ENCODE measurements around the gene PEX5L.

Gene PEX5L

DNA sequence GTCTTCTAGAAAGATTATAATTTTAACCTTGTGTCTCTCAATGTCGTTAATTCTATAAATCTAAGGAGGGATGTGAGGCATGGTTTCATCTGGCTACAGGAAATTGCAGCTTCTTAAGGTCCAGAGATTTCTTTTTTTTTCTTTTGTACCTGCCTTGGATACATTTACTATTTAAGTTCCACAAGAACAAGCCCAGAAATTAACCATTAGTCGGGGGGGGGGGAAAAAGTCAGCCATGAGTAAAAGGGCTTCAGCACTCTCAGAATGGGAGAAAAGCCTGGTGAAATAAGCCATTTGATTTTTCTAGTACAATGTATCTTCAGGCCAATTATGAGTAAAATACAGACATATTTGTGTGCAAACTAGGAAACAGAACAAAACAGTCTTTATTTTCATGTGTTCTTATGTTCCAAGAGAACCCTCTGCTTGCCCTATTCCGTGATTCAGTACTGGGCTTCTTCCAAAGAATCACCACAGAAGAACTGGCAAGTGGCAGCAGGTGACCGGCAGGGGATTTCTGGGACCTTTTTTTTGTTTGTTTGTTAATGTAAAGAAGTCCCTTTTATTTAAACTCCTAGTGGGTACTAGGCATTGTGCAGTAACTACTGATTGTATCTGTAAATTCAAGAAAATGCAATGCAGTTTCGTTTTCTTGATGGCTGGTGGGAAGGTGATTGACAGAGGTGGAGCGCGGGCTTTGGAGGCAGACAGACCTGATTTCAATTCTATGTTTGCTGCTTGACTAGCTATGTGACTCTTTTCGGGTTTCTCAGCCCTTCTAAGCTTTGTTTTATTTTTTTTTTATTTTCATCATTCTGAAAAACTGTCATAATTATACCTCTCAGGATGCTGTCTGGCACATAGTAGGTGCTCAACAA, 82.5 kb downstream of the PEX5L start:
- no peak for DNase-seq

DNA sequence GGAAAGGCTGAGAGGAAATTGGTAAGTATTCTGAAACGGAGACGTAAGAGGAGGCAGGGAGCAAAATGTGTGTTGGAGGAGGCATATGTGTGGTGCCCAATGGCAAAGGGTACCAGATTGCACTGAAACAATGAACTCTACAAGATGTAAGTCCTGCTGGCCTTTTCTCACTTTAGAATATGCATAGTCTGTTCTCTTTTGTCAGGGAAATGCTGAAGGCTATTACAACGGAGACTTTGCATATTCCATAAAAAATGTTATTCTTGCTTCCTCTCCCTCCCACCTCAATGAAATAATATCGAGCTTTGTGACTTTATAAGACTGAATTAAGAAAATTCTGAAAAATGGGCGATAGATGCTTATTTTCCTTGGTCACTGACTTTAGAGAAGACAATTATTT, 85.9 kb downstream of the PEX5L start:
- no peak for DNase-seq

DNA sequence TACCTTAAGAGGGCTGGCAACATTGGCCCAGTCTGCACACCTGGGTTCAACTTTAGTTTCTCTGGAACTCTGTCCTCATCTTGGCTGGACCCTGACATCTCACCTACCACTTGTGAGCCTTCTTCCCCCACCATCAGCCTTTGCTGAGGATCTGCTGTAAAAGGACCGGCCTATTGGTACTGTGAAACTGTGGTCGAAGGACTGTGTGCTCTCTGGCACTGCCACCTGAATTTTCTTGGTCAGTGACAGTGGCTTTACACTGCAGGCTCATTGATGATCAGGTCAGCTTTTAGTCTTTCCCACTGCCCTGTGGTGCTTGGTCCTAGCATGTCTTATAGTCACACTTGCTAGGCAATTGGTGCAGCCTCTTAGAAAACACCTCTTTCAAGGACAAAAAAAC, 86.9 kb downstream of the PEX5L start:
- no peak for DNase-seq

DNA sequence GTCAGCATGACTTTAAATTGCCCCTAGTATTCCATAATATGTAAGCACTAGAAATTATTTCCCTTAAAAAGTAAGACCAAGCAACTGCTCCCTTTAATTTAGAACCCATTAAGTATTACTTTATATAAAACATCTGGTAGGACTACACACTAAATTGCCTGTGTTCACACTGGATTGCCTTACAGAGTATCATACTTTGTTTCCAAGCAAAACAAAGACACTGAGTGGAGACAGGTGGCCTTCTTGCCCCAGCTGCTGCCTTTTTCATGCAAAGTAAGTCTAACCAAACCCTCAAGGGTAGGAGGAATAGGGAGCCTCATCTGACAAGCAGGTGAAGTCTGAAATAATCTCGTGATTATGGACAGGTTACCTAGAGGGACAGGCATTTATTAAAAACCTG, 87.3 kb downstream of the PEX5L start:
- no peak for DNase-seq

DNA sequence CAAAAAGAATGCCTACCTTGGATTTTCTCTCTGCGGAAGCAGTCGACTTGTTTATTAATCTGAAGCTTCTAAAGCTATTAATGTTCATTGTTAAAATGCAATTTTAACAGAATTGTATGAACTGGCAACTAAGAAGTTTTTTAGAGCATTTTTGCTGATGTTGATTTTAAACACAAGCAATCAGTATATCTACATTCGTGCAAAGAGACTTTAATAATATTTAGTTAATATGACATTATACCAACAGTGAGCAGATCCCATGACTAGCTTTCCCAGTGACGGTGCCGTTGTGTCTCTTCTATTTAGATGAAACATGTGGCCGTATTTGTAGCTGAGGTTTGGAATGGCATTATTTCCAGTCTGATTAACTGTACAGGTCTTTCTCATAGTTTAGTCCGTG, 88.0 kb downstream of the PEX5L start:
- DNase-seq: no peak

DNA sequence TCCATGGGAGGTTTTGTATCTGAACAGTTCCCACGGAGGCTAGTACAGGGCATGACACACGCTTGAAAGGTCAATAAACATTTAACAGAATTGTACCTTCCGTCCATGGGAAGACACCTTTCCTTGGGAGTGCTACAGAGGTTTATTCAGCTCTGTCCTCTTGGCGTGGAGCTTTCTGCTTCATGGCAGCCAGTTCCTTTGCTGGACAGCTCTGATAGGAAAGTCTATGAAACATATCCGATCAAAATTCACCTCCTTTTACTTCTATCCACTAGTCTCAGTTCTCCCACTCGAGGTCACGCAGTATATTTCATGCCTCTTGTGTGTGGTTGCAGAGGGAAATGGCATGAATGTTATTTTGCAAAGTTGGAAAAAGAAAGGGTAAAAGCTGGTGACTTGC, 91.2 kb downstream of the PEX5L start:
- DNase-seq: no peak

DNA sequence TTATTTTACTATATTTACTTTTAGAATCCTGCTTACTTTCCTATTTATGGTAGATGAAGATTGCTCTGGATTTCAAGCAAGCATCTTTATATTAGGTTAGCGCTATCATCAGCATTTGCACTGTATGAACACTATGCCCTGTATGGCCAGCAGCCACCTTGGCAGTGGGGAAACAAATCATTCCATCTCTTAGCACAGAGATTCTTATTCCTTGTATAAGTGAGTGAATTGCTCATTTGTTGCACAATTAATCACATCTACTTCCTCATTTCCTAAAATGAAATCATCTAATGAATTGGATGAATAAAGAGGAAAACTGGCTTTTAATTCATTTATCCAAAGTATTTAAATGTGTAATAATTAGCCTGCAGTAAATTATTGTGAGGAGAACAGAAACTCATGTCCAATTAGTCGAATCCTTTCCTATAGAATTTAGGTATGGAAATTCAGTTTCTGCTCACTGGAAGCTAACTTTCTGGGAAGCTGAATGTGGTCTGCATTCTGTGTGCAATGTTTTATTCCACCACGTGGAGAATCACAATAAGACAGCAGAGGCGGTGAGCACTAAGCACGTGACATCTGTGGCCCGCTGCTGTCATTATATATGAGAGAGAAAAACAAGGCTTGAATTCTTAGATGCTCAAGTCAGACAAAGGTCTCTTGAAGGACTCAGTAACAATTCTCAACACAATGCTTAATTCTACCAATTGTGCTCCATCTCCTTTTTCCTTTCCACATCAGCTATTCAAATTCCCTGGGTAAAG, 93.4 kb downstream of the PEX5L start:
- DNase-seq: no peak

DNA sequence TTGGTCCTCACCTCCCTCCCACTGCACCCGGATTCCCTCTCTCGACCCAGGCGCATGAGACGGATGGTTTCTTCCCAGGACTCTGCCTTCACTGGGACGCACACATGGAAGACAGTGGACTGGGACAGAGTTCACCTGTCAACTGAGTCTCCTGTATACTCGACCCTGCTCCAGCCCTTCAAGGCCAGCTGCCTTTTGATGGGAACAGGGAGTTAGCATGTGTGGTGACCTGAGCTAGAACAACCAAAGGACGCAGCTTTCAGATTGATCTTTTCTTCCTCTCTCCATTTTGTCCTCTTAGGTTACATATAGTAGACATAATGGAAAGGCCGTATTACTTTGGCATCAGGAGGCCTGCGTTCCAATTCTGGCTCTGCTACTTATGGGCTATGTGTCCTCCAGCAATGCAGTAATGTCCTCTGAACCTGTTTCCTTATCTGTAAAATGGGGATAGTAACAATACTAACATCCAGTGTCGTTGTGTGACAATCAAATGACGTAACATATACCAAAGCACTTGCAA, 94.1 kb downstream of the PEX5L start:
- DNase-seq: no peak

DNA sequence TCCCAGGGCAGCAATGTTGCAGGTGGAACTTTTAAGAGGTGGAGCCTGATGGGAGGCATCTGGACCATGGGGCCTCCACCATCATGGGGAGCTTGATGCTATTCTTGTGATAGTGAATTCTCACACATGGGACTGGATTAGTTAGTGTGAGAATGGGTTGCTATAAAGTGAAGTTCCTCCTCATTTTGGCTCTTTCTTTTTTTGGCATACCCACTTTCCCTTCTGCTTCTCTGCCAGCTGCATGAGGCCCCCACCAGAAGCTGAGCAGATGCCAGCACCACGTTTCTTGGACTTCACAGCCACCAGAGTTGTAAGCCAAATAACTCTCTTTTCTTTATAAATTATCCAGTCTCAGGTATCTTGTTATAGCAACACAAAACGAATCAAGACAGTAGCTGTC, 101.0 kb downstream of the PEX5L start:
- DNase-seq: no peak

DNA sequence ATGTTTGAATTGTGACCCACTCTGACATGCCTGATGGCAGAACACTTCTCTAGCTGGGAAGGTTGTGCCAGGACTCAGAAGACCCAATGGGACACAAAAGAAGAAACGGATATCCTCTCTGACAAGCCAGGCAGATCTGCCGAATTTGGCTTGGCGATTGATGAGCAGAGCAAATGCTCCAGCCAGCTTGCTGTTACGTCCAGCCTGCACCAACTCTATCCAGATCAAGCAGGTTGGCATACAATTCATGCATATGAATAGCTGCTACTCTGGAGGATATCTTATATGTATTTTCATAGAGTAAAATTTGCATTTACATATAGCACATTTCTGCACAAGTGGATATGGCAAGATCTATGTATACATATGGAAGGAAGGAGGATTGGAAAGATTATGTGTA, 102.8 kb downstream of the PEX5L start:
- no peak for DNase-seq

DNA sequence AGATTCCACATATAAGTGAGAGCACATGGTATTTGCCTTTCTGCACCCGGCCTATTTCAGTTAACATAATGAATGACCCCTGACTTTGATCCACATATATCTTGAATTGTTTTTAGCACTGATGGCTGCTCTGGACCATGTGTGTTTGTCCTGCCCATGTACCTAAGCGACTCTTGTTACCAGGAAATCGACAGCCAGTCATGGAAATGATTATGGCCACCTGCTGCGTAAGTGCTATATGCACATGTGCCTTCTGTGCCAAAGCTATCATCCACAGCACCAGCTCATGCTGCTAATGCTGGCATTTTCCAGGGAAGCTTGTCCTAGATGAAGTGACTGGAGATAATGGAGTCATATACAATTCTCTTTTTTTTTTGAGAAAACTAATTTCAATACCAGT, 103.7 kb downstream of the PEX5L start:
- DNase-seq: no peak

DNA sequence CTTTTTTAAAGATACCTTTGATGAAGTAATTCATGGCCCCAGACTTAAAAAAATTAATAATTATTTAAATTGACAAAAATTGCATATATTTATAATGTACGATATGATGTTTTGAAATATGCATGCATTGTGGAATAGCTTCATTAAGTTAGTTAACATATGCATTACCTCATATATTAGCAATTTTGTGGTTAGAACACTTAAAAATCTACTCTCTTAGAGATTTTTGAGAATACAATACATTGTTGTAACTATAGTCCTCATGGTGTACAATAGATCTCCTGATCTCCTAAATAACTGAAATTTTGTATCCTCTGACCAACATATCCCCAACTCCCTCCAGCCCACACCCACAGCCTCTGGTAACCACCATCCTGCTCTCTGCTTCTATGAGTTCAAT, 104.1 kb downstream of the PEX5L start:
- no peak for DNase-seq

DNA sequence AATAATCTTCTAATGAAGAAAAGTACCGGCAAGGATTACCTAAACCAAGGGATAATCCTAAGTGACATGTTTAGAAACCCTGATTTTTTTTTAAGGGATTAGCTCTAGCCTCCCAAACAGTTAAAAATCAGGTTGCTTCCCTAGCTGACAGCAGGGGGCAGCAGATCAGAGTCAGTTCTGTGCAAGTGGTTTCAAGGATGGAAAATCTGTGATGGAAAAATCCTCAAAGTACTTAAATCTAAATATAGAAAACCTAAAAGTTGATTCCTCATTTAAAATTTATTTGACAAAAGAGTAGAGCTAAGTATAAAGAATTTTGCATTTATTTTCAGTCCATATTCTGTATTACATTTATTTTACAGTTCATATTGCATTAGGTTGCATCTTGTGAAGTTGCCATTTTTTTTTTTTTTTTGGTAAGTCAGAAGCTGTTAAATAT, 107.6 kb downstream of the PEX5L start:
- no peak for DNase-seq

DNA sequence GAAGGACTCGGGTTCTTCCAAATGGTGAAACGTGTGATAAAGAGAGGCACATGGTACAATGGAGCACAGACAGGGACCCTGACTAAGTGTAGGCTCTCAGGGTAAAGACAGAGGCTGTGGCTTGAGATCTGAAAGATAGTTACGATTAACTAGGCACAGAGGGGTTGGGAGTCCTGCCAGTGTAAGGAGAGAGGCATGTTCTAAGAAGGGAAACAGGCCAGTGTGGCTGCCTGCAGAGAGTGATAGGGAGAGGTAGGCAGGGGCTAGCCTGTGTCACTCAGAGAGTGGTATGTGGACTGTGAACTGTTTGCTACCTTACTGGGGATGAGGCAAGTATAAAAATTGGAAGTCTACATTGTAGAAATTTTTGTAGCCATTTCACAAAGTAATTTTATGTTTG, 109.5 kb downstream of the PEX5L start:
- no peak for DNase-seq

DNA sequence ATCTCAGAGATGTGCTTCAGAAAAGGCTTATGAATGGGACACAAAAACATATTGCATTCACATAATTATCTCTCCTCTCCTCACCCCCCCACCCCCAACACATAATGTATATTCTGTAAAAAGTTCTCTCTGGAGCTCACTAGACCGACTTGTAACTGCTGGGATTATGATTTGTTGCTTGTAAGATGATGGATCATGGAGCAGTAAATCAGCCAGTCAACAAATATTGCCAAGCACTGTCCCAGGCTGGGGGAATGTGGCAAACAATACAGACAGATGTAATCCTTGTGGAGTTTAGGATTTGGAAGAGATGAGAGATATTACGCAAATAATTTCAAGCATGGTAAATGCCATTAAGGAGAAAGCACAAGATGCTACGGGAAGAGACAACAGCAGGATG, 114.8 kb downstream of the PEX5L start:
- DNase-seq: no peak

DNA sequence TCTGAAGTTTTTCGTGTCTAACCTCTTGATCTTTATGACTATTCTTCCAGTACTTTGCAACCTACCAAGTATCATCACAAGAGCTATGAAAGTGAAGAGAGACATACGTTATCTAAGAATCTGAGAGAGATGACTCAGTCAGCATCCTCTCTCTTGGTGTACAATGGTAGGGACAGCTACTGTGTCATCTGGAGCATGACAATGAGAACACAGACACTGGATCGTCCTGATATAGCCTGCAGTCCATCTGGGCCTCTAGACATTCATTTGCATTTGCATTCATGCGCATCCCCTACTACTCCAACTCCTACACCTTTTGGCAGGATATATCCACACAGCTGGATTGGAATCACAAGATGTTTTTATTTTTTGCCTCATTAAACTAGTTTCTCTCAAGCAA, 115.2 kb downstream of the PEX5L start:
- DNase-seq: no peak

DNA sequence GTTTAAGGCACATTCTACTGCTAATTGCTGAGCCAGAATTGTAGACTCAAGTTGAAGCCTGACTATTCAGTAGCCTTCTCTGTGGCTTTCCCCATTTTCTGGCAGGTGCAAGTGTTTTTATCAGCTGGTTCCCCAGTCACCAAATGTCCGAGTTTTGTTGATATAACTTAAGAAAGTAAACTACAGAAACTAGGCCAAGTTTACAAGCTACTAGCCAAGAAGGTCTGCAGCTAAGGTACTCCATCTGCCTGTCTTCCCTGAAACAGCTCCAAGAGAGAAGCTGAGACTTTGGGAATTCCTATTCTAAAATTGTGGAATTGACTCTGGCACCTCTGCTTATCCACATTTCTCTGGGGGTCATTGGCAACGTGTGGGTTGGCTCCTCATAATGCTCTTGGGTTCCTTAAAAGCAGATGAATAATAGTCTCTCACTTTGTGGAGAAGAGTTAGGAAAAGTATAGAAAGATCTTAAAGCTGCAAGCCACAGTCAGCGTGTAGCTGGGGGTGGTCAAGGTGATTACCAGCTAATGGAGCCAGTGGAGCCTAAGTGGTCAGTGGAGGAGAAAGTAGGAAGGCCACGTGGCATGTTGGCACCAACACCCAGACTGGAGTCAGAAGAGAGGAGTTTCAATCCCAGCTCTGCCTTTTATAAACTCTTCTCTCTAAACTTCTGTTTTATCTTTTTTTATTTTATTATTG, 128.8 kb downstream of the PEX5L start:
- DNase-seq: no peak

DNA sequence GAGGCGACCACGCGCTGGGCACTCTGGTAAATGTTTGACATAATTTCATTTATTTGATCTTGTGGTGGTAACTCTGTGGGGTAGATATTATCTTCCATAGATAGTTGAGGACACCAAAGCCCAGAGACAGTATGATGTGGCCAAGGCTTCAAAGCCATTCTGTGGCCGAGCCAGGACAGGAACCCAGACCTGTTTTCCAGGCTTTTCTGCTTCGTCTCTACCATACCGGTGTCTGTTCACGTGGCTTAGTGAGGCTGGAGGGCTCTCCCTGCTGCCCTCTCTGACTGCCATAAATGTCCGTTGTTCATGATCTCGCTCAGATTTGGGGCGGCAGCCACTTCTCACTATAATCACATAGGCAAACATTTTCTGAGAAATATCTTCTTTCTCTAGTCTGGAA, 134.7 kb downstream of the PEX5L start:
- DNase-seq: no peak

DNA sequence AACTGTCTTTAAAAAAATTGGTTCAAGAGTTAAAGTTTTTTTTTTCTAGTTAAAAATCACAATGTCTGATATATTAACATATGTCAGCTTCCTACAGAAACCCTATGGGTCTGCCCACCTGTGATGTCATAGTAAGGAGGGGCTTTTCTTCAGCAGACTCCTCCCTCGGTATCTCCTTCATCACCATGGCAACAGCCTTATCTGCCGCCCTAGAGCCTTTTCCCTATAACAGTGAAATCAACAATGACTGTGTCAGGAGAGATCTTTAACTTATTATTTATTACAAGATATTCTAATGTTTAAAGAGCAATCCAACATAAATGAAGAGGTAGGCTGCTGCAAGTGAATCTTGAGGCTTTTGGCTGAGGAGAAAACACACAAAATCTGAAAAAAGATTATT, 138.7 kb downstream of the PEX5L start:
- peak; percentile 8 for DNase-seq

DNA sequence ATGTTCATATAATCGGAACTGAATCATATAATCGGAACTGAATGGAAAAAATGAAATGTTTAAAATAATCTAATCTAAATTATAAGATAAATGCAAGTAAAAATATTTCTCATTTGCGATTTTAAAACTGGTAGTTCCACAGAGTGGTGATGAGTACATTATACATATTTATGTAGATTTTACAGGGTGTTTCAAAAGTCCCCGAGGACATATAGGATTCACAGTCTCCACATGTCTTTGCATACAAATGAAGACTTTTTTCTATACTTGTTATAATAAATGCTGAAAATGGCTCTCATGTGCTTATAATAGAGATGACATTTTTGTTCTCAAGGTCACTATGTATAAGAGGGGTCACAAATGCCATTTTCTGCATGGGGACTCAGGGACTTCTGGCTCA, 139.5 kb downstream of the PEX5L start:
- DNase-seq: no peak

DNA sequence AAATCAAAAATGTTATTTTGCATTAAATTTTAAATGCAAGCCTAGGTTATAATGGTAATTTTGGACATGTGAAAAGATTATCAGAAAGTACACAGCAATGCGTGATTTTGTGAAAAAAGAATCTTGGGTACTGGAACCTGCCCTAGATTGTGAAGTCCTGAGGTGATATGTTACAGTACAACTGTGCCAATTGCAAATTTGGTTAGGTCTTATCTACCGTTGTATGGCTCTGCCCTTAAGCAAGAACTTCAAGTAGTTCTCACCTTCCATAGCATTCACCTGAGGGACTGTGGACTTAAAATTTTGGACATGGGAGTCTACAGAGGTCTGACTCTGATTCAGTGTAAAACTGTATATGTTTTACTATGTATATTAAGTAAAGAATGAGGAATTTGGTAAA, 140.2 kb downstream of the PEX5L start:
- DNase-seq: no peak

DNA sequence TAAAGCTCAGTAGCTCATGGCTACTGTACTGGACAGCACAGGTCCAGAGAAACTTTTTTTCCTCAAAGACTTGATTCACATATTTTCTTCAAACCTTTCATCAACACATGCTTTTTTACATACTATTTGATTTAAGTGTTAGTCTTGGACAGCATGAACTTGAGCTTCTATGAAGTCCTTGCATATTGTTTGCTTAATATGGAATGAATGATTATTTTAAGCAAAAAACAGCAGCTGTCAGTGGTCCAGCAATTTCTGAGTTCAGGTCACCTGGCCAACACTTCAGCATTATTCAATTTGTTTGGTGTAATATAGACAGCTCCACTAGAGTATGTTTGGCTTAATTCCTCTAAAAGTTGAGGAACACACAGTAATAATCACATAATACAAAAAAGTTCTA, 141.4 kb downstream of the PEX5L start:
- DNase-seq: no peak

DNA sequence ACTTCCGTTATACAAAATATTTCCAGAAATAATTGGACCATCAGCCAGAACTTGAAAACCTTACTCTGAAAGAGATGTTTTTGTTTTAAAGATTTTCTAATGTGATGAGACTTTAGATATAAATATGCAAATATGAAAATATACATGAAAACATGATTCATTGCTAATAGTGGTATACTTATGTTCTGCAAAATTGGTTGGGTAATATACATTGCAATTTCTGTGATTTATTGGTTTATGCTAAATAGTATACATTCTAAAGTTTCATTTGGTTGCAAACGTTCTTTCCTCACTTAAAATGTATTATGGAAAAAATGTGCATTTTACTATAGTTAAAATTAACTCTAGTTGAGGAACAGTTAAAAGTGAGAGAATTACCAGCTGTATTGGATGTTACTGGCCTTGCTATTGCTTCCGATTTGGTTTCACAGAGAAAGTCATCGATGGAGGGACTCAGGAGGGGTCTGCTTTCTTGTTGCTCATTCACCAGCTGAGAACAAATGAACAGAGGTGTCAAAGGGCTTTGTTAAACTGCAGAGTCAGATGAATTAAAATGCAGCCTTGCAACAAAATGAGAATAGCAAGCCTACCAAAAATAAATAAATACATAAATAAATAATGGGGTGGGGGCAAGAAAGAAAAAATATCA, 149.3 kb downstream of the PEX5L start:
- no peak for DNase-seq

Data from CD4-positive, alpha-beta T cell treated with Interferon gamma for 1 hour (primary cell).